GM23248 (cell line): Measurements from ENCODE around the gene SLC19A1.

ENCODE experiments used
- EZH2 ChIP-seq: fragments of 200-600 bp; sonication (generic); IDR thresholded peaks from 2 replicates; pipeline ENCODE4 v1.6.1; 2018; ENCODE audit warnings: antibody characterized with exemption, mild to moderate bottlenecking; ENCODE audit not compliant: insufficient read depth, poor library complexity, severe bottlenecking
- EZH2phosphoT487 ChIP-seq: fragments of 200-600 bp; sonication (generic); IDR thresholded peaks from 2 replicates; pipeline ENCODE4 v1.6.1; 2018; ENCODE audit warnings: antibody characterized with exemption, moderate library complexity, mild to moderate bottlenecking, low read depth; ENCODE audit not compliant: insufficient read depth

GRCh38 chr21:45460011-45460565 is 82.2 kb downstream of the SLC19A1 start:
- no peak for TF ChIP-seq EZH2
- no peak for TF ChIP-seq EZH2phosphoT487
